SW480 (cell line): Measurements from ENCODE around the gene FOXL1.

Source experiments
- DNase-seq: peaks from one replicate; pipeline ENCODE4 v3.0.0-alpha.2; 2016; ENCODE audit warnings: low spot score

The FOXL1 gene

GRCh38 chr16:86578061-86578599, at the start of gene FOXL1:
Gene FOXL1 (plus strand): TSS chr16:86578549. CDS start chr16:86578724, 175 bp downstream.
- no peak for DNase-seq

- DNase-seq = no peak
Observed at GRCh38 chr16:86529160-86529559, 49.2 kb upstream of the FOXL1 start.

- DNase-seq = no peak
Observed at GRCh38 chr16:86530251-86531190, 47.8 kb upstream of the FOXL1 start.

GRCh38 chr16:86531191-86531545, 47.2 kb upstream of the FOXL1 start:
- no peak for DNase-seq

- no peak for DNase-seq
Observed at GRCh38 chr16:86531641-86532525, 46.5 kb upstream of the FOXL1 start.

GRCh38 chr16:86532526-86532815, 45.9 kb upstream of the FOXL1 start:
- DNase-seq = no peak

GRCh38 chr16:86533076-86533475, 45.3 kb upstream of the FOXL1 start:
- DNase-seq = no peak

GRCh38 chr16:86533767-86534351, 44.5 kb upstream of the FOXL1 start:
- DNase-seq = no peak

GRCh38 chr16:86534779-86535615, 43.4 kb upstream of the FOXL1 start:
- DNase-seq = no peak

- no peak for DNase-seq
Observed at GRCh38 chr16:86536621-86537020, 41.7 kb upstream of the FOXL1 start.

GRCh38 chr16:86537486-86537885, 40.9 kb upstream of the FOXL1 start:
- DNase-seq = no peak

GRCh38 chr16:86538196-86538780, 40.1 kb upstream of the FOXL1 start:
- no peak for DNase-seq

GRCh38 chr16:86540894-86541293, 37.5 kb upstream of the FOXL1 start:
- DNase-seq = no peak

- DNase-seq = no peak
Observed at GRCh38 chr16:86541560-86541959, 36.8 kb upstream of the FOXL1 start.

GRCh38 chr16:86542756-86543750, 35.3 kb upstream of the FOXL1 start:
- DNase-seq = no peak

- DNase-seq = no peak
Observed at GRCh38 chr16:86545481-86545880, 32.9 kb upstream of the FOXL1 start.

GRCh38 chr16:86545954-86546637, 32.3 kb upstream of the FOXL1 start:
- no peak for DNase-seq

GRCh38 chr16:86546638-86547013, 31.7 kb upstream of the FOXL1 start:
- no peak for DNase-seq

GRCh38 chr16:86547286-86547685, 31.1 kb upstream of the FOXL1 start:
- DNase-seq = no peak
